Measurements from ENCODE around the gene DNAJB6. TPM values are rescaled to one million over a fixed set of nuclear protein-coding genes. Genes with fewer than 3 reads are reported as not detected.

The DNAJB6 gene
- total and polyA plus RNA-seq, 3 experiments from 2014 or later, result 121 to 147 (median 124) TPM

- no peaks in the 10 kb centered on the region for H3K36me3 ChIP-seq (ENCODE audit: insufficient read depth, low read length)
- Mint-ChIP-seq H3K36me3 (peaks cover 0 to 2% (median 0%) of the 10 kb centered on the region in 3 donors), H3K27ac (no peak overlapping the region), H3K9me3 (peaks cover 3 to 10% (median 8%) of the 10 kb centered on the region in 5 donors), H3K27me3 (peaks cover 7 to 8% of the 10 kb centered on the region in 2 donors), H3K4me3 (no peak overlapping the region), H3K4me1 (peaks cover 7 to 16% (median 14%) of the 10 kb centered on the region in 3 donors)
- ChIA-PET POLR2A (no interaction called here), CTCF (no interaction called here)
- H3K27me3 ChIP-seq (ENCODE audit: insufficient read depth, low read length, poor library complexity, severe bottlenecking), result no peaks in the 10 kb centered on the region
- H3K4me1 ChIP-seq (ENCODE audit: insufficient read depth, low read length), result no peaks in the 10 kb centered on the region
- no peak overlapping the region for H3K4me3 ChIP-seq (ENCODE audit: low read length)
- H3K27ac ChIP-seq (ENCODE audit: low read depth, low read length), result no peak overlapping the region
- no peaks in the 10 kb centered on the region for H3K9me3 ChIP-seq (ENCODE audit: low read length)
- no peak for DNase-seq
These were observed 121.4 kb downstream of the DNAJB6 start for GRCh38 chr7:157458254-157458633.

- no peak overlapping the region for H3K4me3 ChIP-seq (ENCODE audit: low read length)
- CTCF ChIA-PET, result no interaction called here
- H3K4me3 Mint-ChIP-seq, result no peak overlapping the region
- H3K27me3 ChIP-seq (ENCODE audit: insufficient read depth, low read length, poor library complexity, severe bottlenecking), result no peaks in the 10 kb centered on the region
- POLR2A ChIA-PET, result no interaction called here
- H3K27ac ChIP-seq (ENCODE audit: low read depth, low read length), result no peak overlapping the region
- no peak for DNase-seq
- peaks cover 0 to 2% (median 0%) of the 10 kb centered on the region in 3 donors for H3K36me3 Mint-ChIP-seq
- peaks cover 7 to 20% (median 14%) of the 10 kb centered on the region in 3 donors for H3K4me1 Mint-ChIP-seq
- no peak overlapping the region for H3K27ac Mint-ChIP-seq
- H3K36me3 ChIP-seq (ENCODE audit: insufficient read depth, low read length), result no peaks in the 10 kb centered on the region
- H3K9me3 ChIP-seq (ENCODE audit: low read length), result no peaks in the 10 kb centered on the region
- H3K4me1 ChIP-seq (ENCODE audit: insufficient read depth, low read length), result no peaks in the 10 kb centered on the region
- H3K27me3 Mint-ChIP-seq, result peaks cover 4 to 8% of the 10 kb centered on the region in 2 donors
- H3K9me3 Mint-ChIP-seq, result peaks cover 0 to 3% (median 0%) of the 10 kb centered on the region in 5 donors
These were observed 123.2 kb downstream of the DNAJB6 start for GRCh38 chr7:157459966-157460365.

- Mint-ChIP-seq H3K9me3 (peaks cover 0 to 2% (median 0%) of the 10 kb centered on the region in 5 donors), H3K27ac (no peak overlapping the region), H3K36me3 (peaks cover 0 to 2% (median 0%) of the 10 kb centered on the region in 3 donors), H3K4me1 (peaks cover 7 to 20% (median 14%) of the 10 kb centered on the region in 3 donors), H3K27me3 (peaks cover 4 to 10% of the 10 kb centered on the region in 2 donors), H3K4me3 (no peak overlapping the region)
- Histone ChIP-seq H3K27me3 (ENCODE audit: insufficient read depth, low read length, poor library complexity, severe bottlenecking) (no peaks in the 10 kb centered on the region), H3K9me3 (ENCODE audit: low read length) (no peaks in the 10 kb centered on the region), H3K27ac (ENCODE audit: low read depth, low read length) (no peak overlapping the region), H3K4me1 (ENCODE audit: insufficient read depth, low read length) (no peaks in the 10 kb centered on the region), H3K36me3 (ENCODE audit: insufficient read depth, low read length) (no peaks in the 10 kb centered on the region), H3K4me3 (ENCODE audit: low read length) (no peak overlapping the region)
- ChIA-PET POLR2A (no interaction called here), CTCF (no interaction called here)
- no peak for DNase-seq
These were observed 123.9 kb downstream of the DNAJB6 start for GRCh38 chr7:157460721-157461120.

GRCh38 chr7:157461573-157462418 is 125.0 kb downstream of the DNAJB6 start:
- no peak for DNase-seq
- ChIA-PET POLR2A (no interaction called here), CTCF (interaction anchor here (1.7 kb wide), 1 partner anchor 29 kb away, joined by 4 read pairs; no protein-coding TSS in a partner anchor)
- Histone ChIP-seq H3K4me1 (ENCODE audit: insufficient read depth, low read length) (no peaks in the 10 kb centered on the region), H3K4me3 (ENCODE audit: low read length) (no peak overlapping the region), H3K36me3 (ENCODE audit: insufficient read depth, low read length) (no peaks in the 10 kb centered on the region), H3K27ac (ENCODE audit: low read depth, low read length) (no peak overlapping the region), H3K9me3 (ENCODE audit: low read length) (no peaks in the 10 kb centered on the region), H3K27me3 (ENCODE audit: insufficient read depth, low read length, poor library complexity, severe bottlenecking) (no peaks in the 10 kb centered on the region)
- Mint-ChIP-seq H3K27me3 (peaks cover 2 to 9% of the 10 kb centered on the region in 2 donors), H3K4me1 (peaks cover 7 to 20% (median 14%) of the 10 kb centered on the region in 3 donors), H3K9me3 (peaks cover 0 to 2% (median 0%) of the 10 kb centered on the region in 5 donors), H3K4me3 (no peak overlapping the region), H3K36me3 (peaks cover 0 to 2% (median 0%) of the 10 kb centered on the region in 3 donors), H3K27ac (peak overlapping the region in 1 of 8 donors; percentile 29)

- H3K9me3 Mint-ChIP-seq, result peaks cover 0 to 2% (median 0%) of the 10 kb centered on the region in 5 donors
- Histone ChIP-seq H3K36me3 (ENCODE audit: insufficient read depth, low read length) (no peaks in the 10 kb centered on the region), H3K9me3 (ENCODE audit: low read length) (no peaks in the 10 kb centered on the region), H3K4me3 (ENCODE audit: low read length) (no peak overlapping the region), H3K27ac (ENCODE audit: low read depth, low read length) (no peak overlapping the region), H3K4me1 (ENCODE audit: insufficient read depth, low read length) (no peaks in the 10 kb centered on the region), H3K27me3 (ENCODE audit: insufficient read depth, low read length, poor library complexity, severe bottlenecking) (no peaks in the 10 kb centered on the region)
- no peak for DNase-seq
- peaks cover 0 to 2% (median 0%) of the 10 kb centered on the region in 3 donors for H3K36me3 Mint-ChIP-seq
- H3K4me3 Mint-ChIP-seq, result no peak overlapping the region
- peaks cover 0 to 9% of the 10 kb centered on the region in 2 donors for H3K27me3 Mint-ChIP-seq
- POLR2A ChIA-PET, result no interaction called here
- CTCF ChIA-PET, result interaction anchor here (1.7 kb wide), 1 partner anchor 30 kb away, joined by 4 read pairs; no protein-coding TSS in a partner anchor
- H3K27ac Mint-ChIP-seq, result peak overlapping the region in 3 of 8 donors; percentile 61 to 79 (median 63)
- peaks cover 7 to 20% (median 14%) of the 10 kb centered on the region in 3 donors for H3K4me1 Mint-ChIP-seq
These were observed 125.6 kb downstream of the DNAJB6 start for GRCh38 chr7:157462419-157462771.

- H3K36me3 ChIP-seq (ENCODE audit: insufficient read depth, low read length), result no peaks in the 10 kb centered on the region
- Mint-ChIP-seq H3K36me3 (peaks cover 0 to 2% (median 0%) of the 10 kb centered on the region in 3 donors), H3K27ac (peak overlapping the region in 4 of 8 donors; percentile 60 to 79 (median 62)), H3K9me3 (peaks cover 0 to 2% (median 0%) of the 10 kb centered on the region in 5 donors), H3K4me1 (peaks cover 7 to 20% (median 14%) of the 10 kb centered on the region in 3 donors), H3K27me3 (peaks cover 0 to 8% of the 10 kb centered on the region in 2 donors), H3K4me3 (peak overlapping the region in 1 of 7 donors; percentile 38)
- no peaks in the 10 kb centered on the region for H3K4me1 ChIP-seq (ENCODE audit: insufficient read depth, low read length)
- H3K9me3 ChIP-seq (ENCODE audit: low read length), result no peaks in the 10 kb centered on the region
- POLR2A ChIA-PET, result no interaction called here
- H3K4me3 ChIP-seq (ENCODE audit: low read length), result no peak overlapping the region
- H3K27me3 ChIP-seq (ENCODE audit: insufficient read depth, low read length, poor library complexity, severe bottlenecking), result no peaks in the 10 kb centered on the region
- CTCF ChIA-PET, result interaction anchor here (0.8 to 1.7 kb wide), 2 partner anchors 12 to 30 kb away, joined by 3 to 4 read pairs; no protein-coding TSS in a partner anchor
- DNase-seq, result no peak
- no peak overlapping the region for H3K27ac ChIP-seq (ENCODE audit: low read depth, low read length)
These were observed 126.0 kb downstream of the DNAJB6 start for GRCh38 chr7:157462840-157463239.

GRCh38 chr7:157463245-157463644 is 126.4 kb downstream of the DNAJB6 start:
- H3K36me3 ChIP-seq (ENCODE audit: insufficient read depth, low read length), result no peaks in the 10 kb centered on the region
- Mint-ChIP-seq H3K4me3 (no peak overlapping the region), H3K36me3 (peaks cover 0 to 2% (median 0%) of the 10 kb centered on the region in 3 donors), H3K9me3 (peaks cover 0 to 2% (median 0%) of the 10 kb centered on the region in 5 donors), H3K27ac (no peak overlapping the region), H3K27me3 (peaks cover 0 to 8% of the 10 kb centered on the region in 2 donors), H3K4me1 (peaks cover 7 to 20% (median 14%) of the 10 kb centered on the region in 3 donors)
- no peak overlapping the region for H3K4me3 ChIP-seq (ENCODE audit: low read length)
- CTCF ChIA-PET, result interaction anchor here (0.8 to 1.7 kb wide), 2 partner anchors 11 to 31 kb away, joined by 3 to 4 read pairs; no protein-coding TSS in a partner anchor
- POLR2A ChIA-PET, result no interaction called here
- no peaks in the 10 kb centered on the region for H3K27me3 ChIP-seq (ENCODE audit: insufficient read depth, low read length, poor library complexity, severe bottlenecking)
- H3K27ac ChIP-seq (ENCODE audit: low read depth, low read length), result no peak overlapping the region
- no peaks in the 10 kb centered on the region for H3K4me1 ChIP-seq (ENCODE audit: insufficient read depth, low read length)
- no peak for DNase-seq
- no peaks in the 10 kb centered on the region for H3K9me3 ChIP-seq (ENCODE audit: low read length)
